ENCODE data around the gene EML5. TPM values are rescaled to one million over a fixed set of nuclear protein-coding genes. Genes with fewer than 3 reads are reported as not detected.

Gene EML5
- total and polyA plus RNA-seq, 2 of the 13 experiments (the other 11 are each of a cell fraction or from before 2014, with no cell fraction given): 0.11 TPM; not detected in 1

GRCh38 chr14:88824314-88825077 lies 31.7 kb upstream of the EML5 start, which contains the start of gene TTC8 (continued):
- TF ChIP-seq LCORL (IDR thresholded peaks at IDR 0.05): no peak
- peak; percentile 74 for TF ChIP-seq LCORL (CRISPR knock-in tag; IDR thresholded peaks at IDR 0.05)
- TF ChIP-seq ZNF777 (CRISPR knock-in tag; IDR thresholded peaks at IDR 0.05): peak; percentile 94
- TF ChIP-seq, protein P1, sequence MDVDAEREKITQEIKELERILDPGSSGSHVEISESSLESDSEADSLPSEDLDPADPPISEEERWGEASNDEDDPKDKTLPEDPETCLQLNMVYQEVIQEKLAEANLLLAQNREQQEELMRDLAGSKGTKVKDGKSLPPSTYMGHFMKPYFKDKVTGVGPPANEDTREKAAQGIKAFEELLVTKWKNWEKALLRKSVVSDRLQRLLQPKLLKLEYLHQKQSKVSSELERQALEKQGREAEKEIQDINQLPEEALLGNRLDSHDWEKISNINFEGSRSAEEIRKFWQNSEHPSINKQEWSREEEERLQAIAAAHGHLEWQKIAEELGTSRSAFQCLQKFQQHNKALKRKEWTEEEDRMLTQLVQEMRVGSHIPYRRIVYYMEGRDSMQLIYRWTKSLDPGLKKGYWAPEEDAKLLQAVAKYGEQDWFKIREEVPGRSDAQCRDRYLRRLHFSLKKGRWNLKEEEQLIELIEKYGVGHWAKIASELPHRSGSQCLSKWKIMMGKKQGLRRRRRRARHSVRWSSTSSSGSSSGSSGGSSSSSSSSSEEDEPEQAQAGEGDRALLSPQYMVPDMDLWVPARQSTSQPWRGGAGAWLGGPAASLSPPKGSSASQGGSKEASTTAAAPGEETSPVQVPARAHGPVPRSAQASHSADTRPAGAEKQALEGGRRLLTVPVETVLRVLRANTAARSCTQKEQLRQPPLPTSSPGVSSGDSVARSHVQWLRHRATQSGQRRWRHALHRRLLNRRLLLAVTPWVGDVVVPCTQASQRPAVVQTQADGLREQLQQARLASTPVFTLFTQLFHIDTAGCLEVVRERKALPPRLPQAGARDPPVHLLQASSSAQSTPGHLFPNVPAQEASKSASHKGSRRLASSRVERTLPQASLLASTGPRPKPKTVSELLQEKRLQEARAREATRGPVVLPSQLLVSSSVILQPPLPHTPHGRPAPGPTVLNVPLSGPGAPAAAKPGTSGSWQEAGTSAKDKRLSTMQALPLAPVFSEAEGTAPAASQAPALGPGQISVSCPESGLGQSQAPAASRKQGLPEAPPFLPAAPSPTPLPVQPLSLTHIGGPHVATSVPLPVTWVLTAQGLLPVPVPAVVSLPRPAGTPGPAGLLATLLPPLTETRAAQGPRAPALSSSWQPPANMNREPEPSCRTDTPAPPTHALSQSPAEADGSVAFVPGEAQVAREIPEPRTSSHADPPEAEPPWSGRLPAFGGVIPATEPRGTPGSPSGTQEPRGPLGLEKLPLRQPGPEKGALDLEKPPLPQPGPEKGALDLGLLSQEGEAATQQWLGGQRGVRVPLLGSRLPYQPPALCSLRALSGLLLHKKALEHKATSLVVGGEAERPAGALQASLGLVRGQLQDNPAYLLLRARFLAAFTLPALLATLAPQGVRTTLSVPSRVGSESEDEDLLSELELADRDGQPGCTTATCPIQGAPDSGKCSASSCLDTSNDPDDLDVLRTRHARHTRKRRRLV (CRISPR knock-in tag; IDR thresholded peaks at IDR 0.05): peak; percentile 74; the same call in 1 of the 2 replicates
- TF ChIP-seq NR2F2 (IDR thresholded peaks at IDR 0.05; ENCODE audit: borderline replicate concordance, low read depth): no peak
- peak; percentile 66; the same call in 1 of the 2 replicates for TF ChIP-seq KDM5A (IDR thresholded peaks at IDR 0.05; ENCODE audit: borderline replicate concordance, low read length)
- TF ChIP-seq, protein P2, sequence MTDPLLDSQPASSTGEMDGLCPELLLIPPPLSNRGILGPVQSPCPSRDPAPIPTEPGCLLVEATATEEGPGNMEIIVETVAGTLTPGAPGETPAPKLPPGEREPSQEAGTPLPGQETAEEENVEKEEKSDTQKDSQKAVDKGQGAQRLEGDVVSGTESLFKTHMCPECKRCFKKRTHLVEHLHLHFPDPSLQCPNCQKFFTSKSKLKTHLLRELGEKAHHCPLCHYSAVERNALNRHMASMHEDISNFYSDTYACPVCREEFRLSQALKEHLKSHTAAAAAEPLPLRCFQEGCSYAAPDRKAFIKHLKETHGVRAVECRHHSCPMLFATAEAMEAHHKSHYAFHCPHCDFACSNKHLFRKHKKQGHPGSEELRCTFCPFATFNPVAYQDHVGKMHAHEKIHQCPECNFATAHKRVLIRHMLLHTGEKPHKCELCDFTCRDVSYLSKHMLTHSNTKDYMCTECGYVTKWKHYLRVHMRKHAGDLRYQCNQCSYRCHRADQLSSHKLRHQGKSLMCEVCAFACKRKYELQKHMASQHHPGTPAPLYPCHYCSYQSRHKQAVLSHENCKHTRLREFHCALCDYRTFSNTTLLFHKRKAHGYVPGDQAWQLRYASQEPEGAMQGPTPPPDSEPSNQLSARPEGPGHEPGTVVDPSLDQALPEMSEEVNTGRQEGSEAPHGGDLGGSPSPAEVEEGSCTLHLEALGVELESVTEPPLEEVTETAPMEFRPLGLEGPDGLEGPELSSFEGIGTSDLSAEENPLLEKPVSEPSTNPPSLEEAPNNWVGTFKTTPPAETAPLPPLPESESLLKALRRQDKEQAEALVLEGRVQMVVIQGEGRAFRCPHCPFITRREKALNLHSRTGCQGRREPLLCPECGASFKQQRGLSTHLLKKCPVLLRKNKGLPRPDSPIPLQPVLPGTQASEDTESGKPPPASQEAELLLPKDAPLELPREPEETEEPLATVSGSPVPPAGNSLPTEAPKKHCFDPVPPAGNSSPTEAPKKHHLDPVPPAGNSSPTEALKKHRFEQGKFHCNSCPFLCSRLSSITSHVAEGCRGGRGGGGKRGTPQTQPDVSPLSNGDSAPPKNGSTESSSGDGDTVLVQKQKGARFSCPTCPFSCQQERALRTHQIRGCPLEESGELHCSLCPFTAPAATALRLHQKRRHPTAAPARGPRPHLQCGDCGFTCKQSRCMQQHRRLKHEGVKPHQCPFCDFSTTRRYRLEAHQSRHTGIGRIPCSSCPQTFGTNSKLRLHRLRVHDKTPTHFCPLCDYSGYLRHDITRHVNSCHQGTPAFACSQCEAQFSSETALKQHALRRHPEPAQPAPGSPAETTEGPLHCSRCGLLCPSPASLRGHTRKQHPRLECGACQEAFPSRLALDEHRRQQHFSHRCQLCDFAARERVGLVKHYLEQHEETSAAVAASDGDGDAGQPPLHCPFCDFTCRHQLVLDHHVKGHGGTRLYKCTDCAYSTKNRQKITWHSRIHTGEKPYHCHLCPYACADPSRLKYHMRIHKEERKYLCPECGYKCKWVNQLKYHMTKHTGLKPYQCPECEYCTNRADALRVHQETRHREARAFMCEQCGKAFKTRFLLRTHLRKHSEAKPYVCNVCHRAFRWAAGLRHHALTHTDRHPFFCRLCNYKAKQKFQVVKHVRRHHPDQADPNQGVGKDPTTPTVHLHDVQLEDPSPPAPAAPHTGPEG (CRISPR knock-in tag; IDR thresholded peaks at IDR 0.05): 0 out of 2 replicates have a peak, but pooled peaks have one; percentile 38
- TF ChIP-seq ZFY (CRISPR knock-in tag; IDR thresholded peaks at IDR 0.05): peak; percentile 99
- TF ChIP-seq ZFP90 (CRISPR knock-in tag; IDR thresholded peaks at IDR 0.05; ENCODE audit: borderline replicate concordance): peak; percentile 50; the same call in 1 of the 2 replicates
- TF ChIP-seq, protein P3, sequence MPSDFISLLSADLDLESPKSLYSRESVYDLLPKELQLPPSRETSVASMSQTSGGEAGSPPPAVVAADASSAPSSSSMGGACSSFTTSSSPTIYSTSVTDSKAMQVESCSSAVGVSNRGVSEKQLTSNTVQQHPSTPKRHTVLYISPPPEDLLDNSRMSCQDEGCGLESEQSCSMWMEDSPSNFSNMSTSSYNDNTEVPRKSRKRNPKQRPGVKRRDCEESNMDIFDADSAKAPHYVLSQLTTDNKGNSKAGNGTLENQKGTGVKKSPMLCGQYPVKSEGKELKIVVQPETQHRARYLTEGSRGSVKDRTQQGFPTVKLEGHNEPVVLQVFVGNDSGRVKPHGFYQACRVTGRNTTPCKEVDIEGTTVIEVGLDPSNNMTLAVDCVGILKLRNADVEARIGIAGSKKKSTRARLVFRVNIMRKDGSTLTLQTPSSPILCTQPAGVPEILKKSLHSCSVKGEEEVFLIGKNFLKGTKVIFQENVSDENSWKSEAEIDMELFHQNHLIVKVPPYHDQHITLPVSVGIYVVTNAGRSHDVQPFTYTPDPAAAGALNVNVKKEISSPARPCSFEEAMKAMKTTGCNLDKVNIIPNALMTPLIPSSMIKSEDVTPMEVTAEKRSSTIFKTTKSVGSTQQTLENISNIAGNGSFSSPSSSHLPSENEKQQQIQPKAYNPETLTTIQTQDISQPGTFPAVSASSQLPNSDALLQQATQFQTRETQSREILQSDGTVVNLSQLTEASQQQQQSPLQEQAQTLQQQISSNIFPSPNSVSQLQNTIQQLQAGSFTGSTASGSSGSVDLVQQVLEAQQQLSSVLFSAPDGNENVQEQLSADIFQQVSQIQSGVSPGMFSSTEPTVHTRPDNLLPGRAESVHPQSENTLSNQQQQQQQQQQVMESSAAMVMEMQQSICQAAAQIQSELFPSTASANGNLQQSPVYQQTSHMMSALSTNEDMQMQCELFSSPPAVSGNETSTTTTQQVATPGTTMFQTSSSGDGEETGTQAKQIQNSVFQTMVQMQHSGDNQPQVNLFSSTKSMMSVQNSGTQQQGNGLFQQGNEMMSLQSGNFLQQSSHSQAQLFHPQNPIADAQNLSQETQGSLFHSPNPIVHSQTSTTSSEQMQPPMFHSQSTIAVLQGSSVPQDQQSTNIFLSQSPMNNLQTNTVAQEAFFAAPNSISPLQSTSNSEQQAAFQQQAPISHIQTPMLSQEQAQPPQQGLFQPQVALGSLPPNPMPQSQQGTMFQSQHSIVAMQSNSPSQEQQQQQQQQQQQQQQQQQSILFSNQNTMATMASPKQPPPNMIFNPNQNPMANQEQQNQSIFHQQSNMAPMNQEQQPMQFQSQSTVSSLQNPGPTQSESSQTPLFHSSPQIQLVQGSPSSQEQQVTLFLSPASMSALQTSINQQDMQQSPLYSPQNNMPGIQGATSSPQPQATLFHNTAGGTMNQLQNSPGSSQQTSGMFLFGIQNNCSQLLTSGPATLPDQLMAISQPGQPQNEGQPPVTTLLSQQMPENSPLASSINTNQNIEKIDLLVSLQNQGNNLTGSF (CRISPR knock-in tag; IDR thresholded peaks at IDR 0.05): 0 out of 2 replicates have a peak, but pooled peaks have one; percentile 33
- peak; percentile 99 for TF ChIP-seq PHF8 (CRISPR knock-in tag; IDR thresholded peaks at IDR 0.05)
- 0 out of 2 replicates have a peak, but pooled peaks have one; percentile 19 for TF ChIP-seq NCOR1 (IDR thresholded peaks at IDR 0.05; ENCODE audit: borderline replicate concordance, low read length)
